Testis (tissue), 2 donors: ENCODE results near the gene AQP6.

Experiments used
- POLR2A ChIP-seq: fragments of 450-650 bp; IDR thresholded peaks from one replicate; pipeline ENCODE4 v1.6.1; 2017; ENCODE audit warnings: antibody characterized with exemption, mild to moderate bottlenecking, moderate library complexity
- TF ChIP-seq, protein P1 (sequence below), 3 experiments: fragments of 450-650 bp in 2 of 3; fragments of 200-600 bp in 1 of 3; sonication (generic) in 1 of 3; IDR thresholded peaks; one replicate each; pipeline ENCODE4 v1.5.1; 2016 to 2019; ENCODE audit warnings: antibody characterized with exemption in 3 of 3, mild to moderate bottlenecking in 2 of 3, moderate library complexity in 1 of 3

DNA sequence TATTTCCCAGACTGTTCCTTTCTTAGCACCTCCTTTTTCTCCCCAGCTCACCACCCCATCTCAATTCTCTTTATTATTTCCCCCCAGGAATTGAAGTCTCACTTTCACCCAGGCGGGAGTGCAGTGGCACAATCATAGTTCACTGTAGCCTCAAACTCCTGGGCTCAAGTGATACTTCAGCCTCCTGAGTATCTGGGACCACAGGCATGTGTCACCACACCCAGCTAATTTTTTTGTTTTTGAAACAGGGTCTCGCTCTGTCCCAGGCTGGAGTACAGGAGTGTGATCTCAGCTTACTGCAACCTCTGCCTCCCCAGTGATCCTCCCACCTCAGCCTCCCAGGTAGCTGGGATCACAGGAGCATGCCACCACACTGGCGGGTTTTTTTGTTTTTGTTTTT is 41.6 kb downstream of the AQP6 start:
- TF ChIP-seq, protein P1, sequence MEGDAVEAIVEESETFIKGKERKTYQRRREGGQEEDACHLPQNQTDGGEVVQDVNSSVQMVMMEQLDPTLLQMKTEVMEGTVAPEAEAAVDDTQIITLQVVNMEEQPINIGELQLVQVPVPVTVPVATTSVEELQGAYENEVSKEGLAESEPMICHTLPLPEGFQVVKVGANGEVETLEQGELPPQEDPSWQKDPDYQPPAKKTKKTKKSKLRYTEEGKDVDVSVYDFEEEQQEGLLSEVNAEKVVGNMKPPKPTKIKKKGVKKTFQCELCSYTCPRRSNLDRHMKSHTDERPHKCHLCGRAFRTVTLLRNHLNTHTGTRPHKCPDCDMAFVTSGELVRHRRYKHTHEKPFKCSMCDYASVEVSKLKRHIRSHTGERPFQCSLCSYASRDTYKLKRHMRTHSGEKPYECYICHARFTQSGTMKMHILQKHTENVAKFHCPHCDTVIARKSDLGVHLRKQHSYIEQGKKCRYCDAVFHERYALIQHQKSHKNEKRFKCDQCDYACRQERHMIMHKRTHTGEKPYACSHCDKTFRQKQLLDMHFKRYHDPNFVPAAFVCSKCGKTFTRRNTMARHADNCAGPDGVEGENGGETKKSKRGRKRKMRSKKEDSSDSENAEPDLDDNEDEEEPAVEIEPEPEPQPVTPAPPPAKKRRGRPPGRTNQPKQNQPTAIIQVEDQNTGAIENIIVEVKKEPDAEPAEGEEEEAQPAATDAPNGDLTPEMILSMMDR (IDR thresholded peaks at IDR 0.05), result no peak
- TF ChIP-seq POLR2A, result no peak
